Activated naive CD4-positive, alpha-beta T cell treated with anti-CD3 and anti-CD28 coated beads, Interleukin-2, amount 10 ng/mL, durations not matched to agents 7 days and 5 days (primary cell): ENCODE data around the gene TMEM170A.
"Not testable (repeated sequence)": the region's sequence is repeated elsewhere in the genome, so short reads cannot be mapped to it uniquely, and the experiment has no call there.

Experiments
- CTCF ChIA-PET: fragments of 350-600 bp; sonication (Branson Sonifier 250); formaldehyde crosslinking; loops from one replicate; lab custom pipeline; 2021; ENCODE audit warnings: antibody characterized with exemption; lab: Charles Lee
- DNase-seq: peaks from one replicate; pipeline ENCODE4 v3.0.0-alpha.2; 2020
- H3K27ac Mint-ChIP-seq: one replicate; pipeline ENCODE4 v1.8.0; 2021; ENCODE audit warnings: mild to moderate bottlenecking, moderate library complexity, mixed read lengths
- H3K27me3 Mint-ChIP-seq: one replicate; pipeline ENCODE4 v1.8.0; 2021; ENCODE audit warnings: mild to moderate bottlenecking, mixed read lengths
- H3K36me3 Mint-ChIP-seq: one replicate; pipeline ENCODE4 v1.8.0; 2021; ENCODE audit warnings: mixed read lengths
- H3K4me1 Mint-ChIP-seq: one replicate; pipeline ENCODE4 v1.8.0; 2021; ENCODE audit warnings: mixed read lengths
- H3K4me3 Mint-ChIP-seq: one replicate; pipeline ENCODE4 v1.8.0; 2021; ENCODE audit warnings: mild to moderate bottlenecking, moderate library complexity, mixed read lengths
- H3K9me3 Mint-ChIP-seq: one replicate; pipeline ENCODE4 v1.8.0; 2021; ENCODE audit warnings: mixed read lengths

The TMEM170A gene

DNA sequence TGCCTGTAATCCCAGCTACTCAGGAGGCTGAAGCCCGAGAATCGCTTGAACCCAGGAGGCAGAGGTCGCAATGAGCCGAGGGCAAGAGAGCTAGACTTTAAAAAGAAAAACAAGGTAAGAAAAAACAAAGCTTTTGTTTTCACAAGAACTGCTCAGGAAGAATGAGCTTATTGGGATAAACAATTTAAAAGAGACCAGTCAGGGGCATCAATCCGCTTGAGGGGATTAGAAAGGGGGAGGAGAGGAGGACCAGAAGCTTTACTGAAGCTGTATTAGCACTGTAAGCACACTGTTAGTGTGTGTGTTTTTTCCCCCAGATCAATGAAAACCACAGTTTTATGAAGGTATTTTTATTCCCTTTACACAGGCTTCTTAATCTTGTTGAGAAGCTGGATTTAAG, 8.8 kb downstream of the TMEM170A start:
- no peak for DNase-seq
- Mint-ChIP-seq H3K36me3 (peaks cover 21% of the 10 kb centered on the region), H3K4me3 (no peak overlapping the region), H3K27ac (no peak overlapping the region), H3K4me1 (peaks cover 10% of the 10 kb centered on the region), H3K27me3 (no peaks in the 10 kb centered on the region), H3K9me3 (no peaks in the 10 kb centered on the region)
- CTCF ChIA-PET, result interaction anchor here (1.7 kb wide), 1 partner anchor 10 kb away, joined by 4 read pairs; no protein-coding TSS in a partner anchor

- Mint-ChIP-seq H3K4me3 (no peak overlapping the region), H3K36me3 (peaks cover 21% of the 10 kb centered on the region), H3K27me3 (no peaks in the 10 kb centered on the region), H3K27ac (no peak overlapping the region), H3K9me3 (no peaks in the 10 kb centered on the region), H3K4me1 (no peaks in the 10 kb centered on the region)
- no peak for DNase-seq
- CTCF ChIA-PET, result interaction anchor here (1.2 kb wide), 1 partner anchor 13 kb away, joined by 3 read pairs; no protein-coding TSS in a partner anchor
Measured at GRCh38 chr16:75452464-75453190, 11.9 kb downstream of the TMEM170A start.

DNA sequence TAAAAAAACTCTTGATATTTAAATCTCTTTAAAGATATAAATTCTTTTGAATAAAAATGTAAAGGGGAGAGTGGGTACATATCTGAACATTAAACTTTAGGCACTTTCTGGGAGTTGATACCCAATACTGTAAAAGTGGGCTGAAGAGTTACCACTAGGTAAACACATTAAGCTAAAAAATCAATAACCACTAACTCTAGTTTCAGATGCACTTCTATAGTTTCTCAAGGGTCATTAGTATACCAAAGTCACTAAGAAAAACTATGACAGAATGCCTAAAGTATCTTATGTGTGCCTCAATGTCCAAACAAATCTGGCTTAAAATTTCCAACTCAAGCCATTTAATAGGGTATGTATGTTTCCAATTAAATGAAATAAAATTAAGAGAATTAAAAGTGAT, 18.1 kb downstream of the TMEM170A start:
- Mint-ChIP-seq H3K9me3 (no peaks in the 10 kb centered on the region), H3K4me1 (no peaks in the 10 kb centered on the region), H3K27me3 (no peaks in the 10 kb centered on the region), H3K4me3 (no peak overlapping the region), H3K27ac (no peak overlapping the region), H3K36me3 (peaks cover 18% of the 10 kb centered on the region)
- no peak for DNase-seq
- CTCF ChIA-PET, result interaction anchor here (0.7 to 1.8 kb wide), 2 partner anchors 17 to 19 kb away, joined by 3 to 7 read pairs; partner anchors contain the start of gene TMEM170A

- no peak overlapping the region for H3K27ac Mint-ChIP-seq
- no peaks in the 10 kb centered on the region for H3K27me3 Mint-ChIP-seq
- H3K9me3 Mint-ChIP-seq, result no peaks in the 10 kb centered on the region
- H3K4me1 Mint-ChIP-seq, result no peaks in the 10 kb centered on the region
- H3K36me3 Mint-ChIP-seq, result peaks cover 11% of the 10 kb centered on the region
- DNase-seq, result no peak
- CTCF ChIA-PET, result interaction anchor here (1.1 to 1.9 kb wide), 2 partner anchors 11 to 20 kb away, joined by 4 to 5 read pairs; no protein-coding TSS in a partner anchor
- no peak overlapping the region for H3K4me3 Mint-ChIP-seq
Measured at GRCh38 chr16:75445298-75445697, 19.2 kb downstream of the TMEM170A start.

DNA sequence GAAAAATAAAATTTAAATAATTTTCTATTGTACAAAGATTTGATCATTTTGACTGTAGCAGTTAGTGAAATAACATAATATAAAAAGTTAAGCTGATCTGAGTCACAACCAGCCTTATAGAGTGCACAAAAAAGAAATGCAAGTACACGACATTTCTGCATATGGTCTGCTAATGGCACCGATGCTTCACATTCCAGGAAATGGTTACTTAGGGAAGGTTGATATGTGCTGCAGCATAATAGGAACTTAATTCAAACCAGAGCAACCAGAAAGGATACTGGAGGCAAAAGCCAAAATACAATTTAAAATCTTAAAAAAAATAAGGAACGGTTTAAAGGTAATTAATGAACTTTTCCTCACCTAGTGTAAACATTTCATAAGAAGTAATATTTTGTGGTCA, 21.2 kb downstream of the TMEM170A start:
- Mint-ChIP-seq H3K4me1 (no peaks in the 10 kb centered on the region), H3K36me3 (peaks cover 7% of the 10 kb centered on the region), H3K27me3 (no peaks in the 10 kb centered on the region), H3K4me3 (no peak overlapping the region), H3K9me3 (no peaks in the 10 kb centered on the region), H3K27ac (no peak overlapping the region)
- DNase-seq, result no peak
- CTCF ChIA-PET, result no interaction called here

GRCh38 chr16:75433732-75434413, 30.6 kb downstream of the TMEM170A start:
- Mint-ChIP-seq H3K27ac (peak overlapping the region; percentile 98), H3K36me3 (peaks cover 7% of the 10 kb centered on the region), H3K4me1 (peaks cover 36% of the 10 kb centered on the region), H3K27me3 (no peaks in the 10 kb centered on the region), H3K4me3 (peak overlapping the region; percentile 75), H3K9me3 (peaks cover 2% of the 10 kb centered on the region)
- CTCF ChIA-PET, result interaction anchor here (0.7 to 1.5 kb wide), 8 partner anchors 11 to 210 kb away, joined by 3 to 6 read pairs (median 4); no protein-coding TSS in a partner anchor
- peak; percentile 80 for DNase-seq

- peak within 1 kb of the TSS; percentile 75 for H3K4me3 Mint-ChIP-seq
- peak; percentile 97 for DNase-seq
- CTCF ChIA-PET, result interaction anchor here (0.7 to 1.5 kb wide), 7 partner anchors 12 to 211 kb away, joined by 3 to 6 read pairs (median 4); no protein-coding TSS in a partner anchor
- peaks cover 2% of the 10 kb centered on the region for H3K9me3 Mint-ChIP-seq
- no peaks in the 10 kb centered on the region for H3K27me3 Mint-ChIP-seq
- H3K27ac Mint-ChIP-seq, result peak within 1 kb of the TSS; percentile 98
- peaks cover 36% of the 10 kb centered on the region for H3K4me1 Mint-ChIP-seq
- H3K36me3 Mint-ChIP-seq, result peaks cover 7% of the 10 kb centered on the region
Measured at GRCh38 chr16:75432828-75433731, 31.4 kb downstream of the TMEM170A start, which contains the start of gene CFDP1. TSS of gene CFDP1 (minus strand) at chr16:75433503. CDS start at chr16:75433352, 151 bp downstream.

DNA sequence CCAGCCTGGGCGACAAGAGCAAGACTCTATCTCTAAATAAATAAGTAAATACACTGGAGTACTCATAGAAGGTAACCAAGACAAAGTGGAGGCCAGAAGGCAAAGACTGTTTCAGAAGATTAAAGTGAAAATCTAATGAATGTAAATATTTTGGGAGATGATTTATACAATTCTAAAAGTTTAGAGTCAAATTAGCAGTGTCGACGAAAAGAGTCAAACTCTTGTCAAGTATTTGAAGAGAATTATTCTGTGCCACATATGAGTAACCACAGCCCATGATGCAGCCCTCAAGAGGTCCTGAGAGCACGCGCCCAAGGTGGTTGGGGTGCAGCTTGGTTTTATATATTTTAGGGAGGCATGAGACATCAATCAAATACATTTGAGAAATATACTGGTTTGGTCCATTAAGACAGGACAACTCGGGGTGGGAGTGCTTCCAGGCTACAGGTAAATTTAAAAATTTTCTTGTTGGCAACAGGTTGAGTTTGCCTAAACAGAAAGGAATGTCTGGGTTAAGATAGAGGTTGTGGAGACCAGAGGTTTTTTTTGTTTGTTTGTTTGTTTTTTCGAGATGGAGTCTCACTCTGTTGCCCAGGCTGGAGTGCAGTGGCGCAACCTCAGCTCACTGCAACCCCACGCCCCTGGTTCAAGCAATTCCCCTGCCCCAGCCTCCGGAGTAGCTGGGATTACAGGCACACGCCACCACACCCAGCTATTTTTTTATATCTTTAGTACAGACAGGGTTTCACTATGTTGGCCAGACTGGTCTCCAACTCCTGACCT, 34.7 kb downstream of the TMEM170A start:
- peak overlapping the region; percentile 19 for H3K27ac Mint-ChIP-seq
- H3K9me3 Mint-ChIP-seq, result no peaks in the 10 kb centered on the region
- peaks cover 32% of the 10 kb centered on the region for H3K4me1 Mint-ChIP-seq
- DNase-seq, result no peak
- no peaks in the 10 kb centered on the region for H3K27me3 Mint-ChIP-seq
- peaks cover 7% of the 10 kb centered on the region for H3K36me3 Mint-ChIP-seq
- CTCF ChIA-PET, result no interaction called here
- no peak overlapping the region for H3K4me3 Mint-ChIP-seq

DNA sequence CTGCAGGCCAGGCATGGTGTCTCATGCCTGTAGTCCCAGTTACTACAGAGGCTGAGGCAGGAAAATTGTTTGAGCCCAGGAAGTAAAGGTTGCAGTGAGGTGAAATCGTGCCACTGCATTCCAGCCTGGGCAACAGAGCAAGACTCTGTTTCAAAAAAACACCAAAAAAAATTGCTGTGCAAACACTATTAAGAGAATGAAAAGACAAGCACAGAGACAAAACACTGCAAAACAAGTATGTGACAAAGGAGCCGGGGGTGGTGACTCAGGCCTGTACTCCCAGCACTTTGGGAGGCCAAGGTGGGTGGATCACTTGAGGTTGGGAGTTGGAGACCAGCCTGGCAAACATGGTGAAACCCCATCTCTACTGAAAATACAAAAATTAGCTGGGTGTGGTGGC, 38.0 kb downstream of the TMEM170A start:
- CTCF ChIA-PET, result not testable (repeated sequence)

GRCh38 chr16:75424105-75424762, 40.3 kb downstream of the TMEM170A start:
- CTCF ChIA-PET, result interaction anchor here (0.6 kb wide), 1 partner anchor 225 kb away, joined by 3 read pairs; no protein-coding TSS in a partner anchor
- H3K4me1 Mint-ChIP-seq, result peaks cover 21% of the 10 kb centered on the region
- H3K9me3 Mint-ChIP-seq, H3K4me3 Mint-ChIP-seq, DNase-seq, H3K36me3 Mint-ChIP-seq, H3K27ac Mint-ChIP-seq, H3K27me3 Mint-ChIP-seq: not testable (repeated sequence)

More for the DNA sequence above, 38.0 kb downstream of the TMEM170A start:
- H3K27ac Mint-ChIP-seq, H3K27me3 Mint-ChIP-seq, H3K4me3 Mint-ChIP-seq, DNase-seq, H3K9me3 Mint-ChIP-seq, H3K36me3 Mint-ChIP-seq: not testable (repeated sequence)
- H3K4me1 Mint-ChIP-seq, result peaks cover 20% of the 10 kb centered on the region

GRCh38 chr16:75423723-75424104, 40.8 kb downstream of the TMEM170A start:
- Mint-ChIP-seq H3K4me3 (no peak overlapping the region), H3K36me3 (no peaks in the 10 kb centered on the region), H3K9me3 (no peaks in the 10 kb centered on the region), H3K27ac (no peak overlapping the region), H3K4me1 (peaks cover 22% of the 10 kb centered on the region), H3K27me3 (no peaks in the 10 kb centered on the region)
- CTCF ChIA-PET, result no interaction called here
- DNase-seq, result no peak

GRCh38 chr16:75421820-75422126, 42.7 kb downstream of the TMEM170A start:
- no peaks in the 10 kb centered on the region for H3K27me3 Mint-ChIP-seq
- peaks cover 25% of the 10 kb centered on the region for H3K4me1 Mint-ChIP-seq
- H3K36me3 Mint-ChIP-seq, result no peaks in the 10 kb centered on the region
- no peaks in the 10 kb centered on the region for H3K9me3 Mint-ChIP-seq
- CTCF ChIA-PET, result no interaction called here
- no peak for DNase-seq
- H3K4me3 Mint-ChIP-seq, result no peak overlapping the region
- H3K27ac Mint-ChIP-seq, result no peak overlapping the region
